GM21360 (cell line): Measurements from ENCODE around the gene MFN2.
"Not testable (repeated sequence)": the region's sequence is repeated elsewhere in the genome, so short reads cannot be mapped to it uniquely, and the experiment has no call there.

Source experiments
- ATAC-seq: cut with Tn5 transposase; IDR thresholded peaks from one replicate; pipeline ENCODE4 v1.9.1; 2021; ENCODE audit warnings: mild to moderate bottlenecking, moderate library complexity; ENCODE audit not compliant: unreplicated experiment

Gene MFN2

GRCh38 chr1:12019858-12020509 is 39.7 kb downstream of the MFN2 start:
- no peak for ATAC-seq

- ATAC-seq: no peak
These were observed 41.4 kb downstream of the MFN2 start for GRCh38 chr1:12021616-12022015.

- ATAC-seq: no peak
These were observed 41.8 kb downstream of the MFN2 start for GRCh38 chr1:12022036-12022435.

GRCh38 chr1:12026586-12026985 is 46.3 kb downstream of the MFN2 start:
- ATAC-seq: no peak

- ATAC-seq: no peak
These were observed 48.0 kb downstream of the MFN2 start for GRCh38 chr1:12028248-12028647.

GRCh38 chr1:12028957-12029511 is 48.8 kb downstream of the MFN2 start:
- no peak for ATAC-seq

GRCh38 chr1:12029720-12030339 is 49.6 kb downstream of the MFN2 start:
- no peak for ATAC-seq

GRCh38 chr1:12031039-12031980 is 51.1 kb downstream of the MFN2 start:
- peak; percentile 54 for ATAC-seq

GRCh38 chr1:12032161-12032621 is 51.9 kb downstream of the MFN2 start:
- ATAC-seq: no peak

GRCh38 chr1:12033441-12033840 is 53.2 kb downstream of the MFN2 start:
- ATAC-seq: not testable (repeated sequence)

- no peak for ATAC-seq
These were observed 54.1 kb downstream of the MFN2 start for GRCh38 chr1:12034381-12034801.

GRCh38 chr1:12035312-12035711 is 55.1 kb downstream of the MFN2 start:
- ATAC-seq: no peak

- ATAC-seq: no peak
These were observed 57.5 kb downstream of the MFN2 start for GRCh38 chr1:12037486-12038355.

GRCh38 chr1:12038356-12039163 is 58.3 kb downstream of the MFN2 start:
- ATAC-seq: no peak

- no peak for ATAC-seq
These were observed 58.9 kb downstream of the MFN2 start for GRCh38 chr1:12039164-12039525.

GRCh38 chr1:12039824-12040456 is 59.7 kb downstream of the MFN2 start:
- not testable (repeated sequence) for ATAC-seq

GRCh38 chr1:12040457-12041051 is 60.3 kb downstream of the MFN2 start:
- peak; percentile 65 for ATAC-seq

GRCh38 chr1:12044187-12044877 is 64.1 kb downstream of the MFN2 start:
- ATAC-seq: not testable (repeated sequence)
